ENCODE data around the gene VPS39.

The VPS39 gene

GRCh38 chr15:42120285-42120684, 87.8 kb downstream of the VPS39 start:
- Histone ChIP-seq H3K4me3 (ENCODE audit: low read depth, low read length) (no peak overlapping the region), H3K4me1 (ENCODE audit: control insufficient read depth, insufficient read depth, low read length) (no peaks in the 10 kb centered on the region), H3K27ac (ENCODE audit: extremely low read depth, low read depth, low read length) (no peak overlapping the region), H3K36me3 (ENCODE audit: control insufficient read depth in 2 of 2, insufficient read depth in 1 of 2, low read length in 2 of 2) (no peaks in the 10 kb centered on the region), H3K9me3 (ENCODE audit: control insufficient read depth, insufficient read depth, low read depth, low read length) (no peaks in the 10 kb centered on the region)
- POLR2A ChIA-PET = no interaction called here
- CTCF ChIA-PET = interaction anchor here (0.7 to 1.0 kb wide), 3 partner anchors 17 to 46 kb away, joined by 3 read pairs; no protein-coding TSS in a partner anchor
- TF ChIP-seq ZNF23 (tag by site-specific recombination; IDR thresholded peaks at IDR 0.05; ENCODE audit: borderline replicate concordance) (no peak), EGR2 (tag by site-specific recombination; IDR thresholded peaks at IDR 0.05; ENCODE audit: low read depth) (peak; percentile 91), ZFHX2 (tag by site-specific recombination; conservative IDR thresholded peaks at IDR 0.05) (peak; percentile 79)

DNA sequence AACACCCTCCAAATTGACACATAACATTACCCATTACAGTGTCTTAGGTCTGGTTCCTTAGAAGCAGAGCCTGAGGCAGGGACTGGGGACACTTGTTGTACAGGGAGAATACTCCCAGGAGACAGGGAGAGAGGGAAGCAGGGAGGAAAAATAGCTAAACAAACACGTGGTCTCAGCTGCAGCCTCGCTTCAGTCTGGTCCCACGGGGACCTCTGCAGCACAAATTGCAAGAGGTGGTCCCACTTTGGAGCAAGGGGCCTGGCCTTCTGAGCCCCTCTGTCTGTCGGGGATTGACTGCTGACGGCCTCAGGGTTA, 88.7 kb downstream of the VPS39 start:
- H3K27ac ChIP-seq (ENCODE audit: extremely low read depth, low read depth, low read length) = no peak overlapping the region
- no peaks in the 10 kb centered on the region for H3K9me3 ChIP-seq (ENCODE audit: control insufficient read depth, insufficient read depth, low read depth, low read length)
- H3K36me3 ChIP-seq (ENCODE audit: control insufficient read depth in 2 of 2, insufficient read depth in 1 of 2, low read length in 2 of 2) = no peaks in the 10 kb centered on the region
- no peak overlapping the region for H3K4me3 ChIP-seq (ENCODE audit: low read depth, low read length)
- CTCF ChIA-PET = interaction anchor here (0.7 to 0.9 kb wide), 2 partner anchors 8 to 13 kb away, joined by 3 read pairs; no protein-coding TSS in a partner anchor
- H3K4me1 ChIP-seq (ENCODE audit: control insufficient read depth, insufficient read depth, low read length) = no peaks in the 10 kb centered on the region
- POLR2A ChIA-PET = no interaction called here
- no peak for TF ChIP-seq ZNF529 (tag by site-specific recombination; IDR thresholded peaks at IDR 0.05; ENCODE audit: insufficient replicate concordance)
- TF ChIP-seq SCRT1 (tag by site-specific recombination; IDR thresholded peaks at IDR 0.05; ENCODE audit: borderline replicate concordance) = peak; percentile 12; the same call in 1 of the 2 replicates
- no peak for TF ChIP-seq HOXA7 (CRISPR knock-in tag; IDR thresholded peaks at IDR 0.05; ENCODE audit: borderline replicate concordance)
- no peak for TF ChIP-seq ZNF76 (tag by site-specific recombination; IDR thresholded peaks at IDR 0.05; ENCODE audit: borderline replicate concordance, low read depth)
- TF ChIP-seq KLF17 (tag by site-specific recombination; IDR thresholded peaks at IDR 0.05) = no peak
- TF ChIP-seq ZNF114 (tag by site-specific recombination; IDR thresholded peaks at IDR 0.05) = no peak
- 0 out of 2 replicates have a peak, but pooled peaks have one; percentile 10 for TF ChIP-seq SCRT2 (tag by site-specific recombination; IDR thresholded peaks at IDR 0.05)

- H3K27ac ChIP-seq (ENCODE audit: extremely low read depth, low read depth, low read length) = no peak overlapping the region
- no peaks in the 10 kb centered on the region for H3K36me3 ChIP-seq (ENCODE audit: control insufficient read depth in 2 of 2, insufficient read depth in 1 of 2, low read length in 2 of 2)
- no peaks in the 10 kb centered on the region for H3K9me3 ChIP-seq (ENCODE audit: control insufficient read depth, insufficient read depth, low read depth, low read length)
- no peaks in the 10 kb centered on the region for H3K4me1 ChIP-seq (ENCODE audit: control insufficient read depth, insufficient read depth, low read length)
- H3K4me3 ChIP-seq (ENCODE audit: low read depth, low read length) = no peak overlapping the region
- peak; percentile 67 for TF ChIP-seq ZNF341 (tag by site-specific recombination; IDR thresholded peaks at IDR 0.05; ENCODE audit: low read depth)
- no peak for TF ChIP-seq ZNF16 (tag by site-specific recombination; IDR thresholded peaks at IDR 0.05; ENCODE audit: low read depth)
- peak; percentile 90 for TF ChIP-seq MYNN (tag by site-specific recombination; IDR thresholded peaks at IDR 0.05; ENCODE audit: borderline replicate concordance)
- ChIA-PET CTCF (interaction anchor here (0.7 to 1.3 kb wide), 3 partner anchors 9 to 34 kb away, joined by 3 read pairs; no protein-coding TSS in a partner anchor), POLR2A (no interaction called here)
Measured at GRCh38 chr15:42118650-42119445, 89.3 kb downstream of the VPS39 start.

DNA sequence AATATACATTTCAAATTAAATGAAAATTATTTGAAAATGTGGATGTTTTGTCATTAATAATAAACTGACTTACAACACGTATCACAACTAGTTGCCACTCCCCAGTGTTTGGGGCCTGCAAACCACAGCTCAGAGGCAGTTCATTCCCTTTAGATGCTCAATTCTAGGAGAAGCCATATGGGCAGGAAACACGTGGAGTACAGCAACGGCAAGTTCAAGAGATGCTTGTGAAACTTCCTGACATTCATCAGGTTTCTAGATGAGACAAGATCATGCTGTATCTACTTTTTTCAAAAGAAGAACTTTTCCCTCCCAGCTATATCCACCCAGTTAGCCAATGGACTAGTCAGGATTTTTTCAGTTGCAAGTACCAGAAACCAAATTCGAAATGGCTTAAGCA, 96.2 kb downstream of the VPS39 start:
- TF ChIP-seq ZNF350 (tag by site-specific recombination; IDR thresholded peaks at IDR 0.05) (no peak), ZNF558 (tag by site-specific recombination; IDR thresholded peaks at IDR 0.05) (no peak), ZNF624 (tag by site-specific recombination; IDR thresholded peaks at IDR 0.05) (no peak)
- ChIA-PET POLR2A (no interaction called here), CTCF (no interaction called here)
- H3K9me3 ChIP-seq (ENCODE audit: control insufficient read depth, insufficient read depth, low read depth, low read length) = no peaks in the 10 kb centered on the region
- H3K4me3 ChIP-seq (ENCODE audit: low read depth, low read length) = no peak overlapping the region
- H3K36me3 ChIP-seq (ENCODE audit: control insufficient read depth in 2 of 2, insufficient read depth in 1 of 2, low read length in 2 of 2) = no peaks in the 10 kb centered on the region
- no peaks in the 10 kb centered on the region for H3K4me1 ChIP-seq (ENCODE audit: control insufficient read depth, insufficient read depth, low read length)
- H3K27ac ChIP-seq (ENCODE audit: extremely low read depth, low read depth, low read length) = no peak overlapping the region
